Lower leg skin (tissue), 3 donors: Measurements from ENCODE around the gene GRXCR2.

Experiments used
- CTCF ChIP-seq, 3 donors: fragments of 450-650 bp; IDR thresholded peaks; one replicate each; pipeline ENCODE4 v1.5.1; 2016; ENCODE audit warnings: antibody characterized with exemption in 3 of 3, mild to moderate bottlenecking in 3 of 3, moderate library complexity in 2 of 3
- POLR2A ChIP-seq, 2 donors: fragments of 450-650 bp; IDR thresholded peaks; one replicate each; pipeline ENCODE4 v1.6.1; 2016 to 2017; ENCODE audit warnings: antibody characterized with exemption in 2 of 2, mild to moderate bottlenecking in 1 of 2, moderate library complexity in 1 of 2

- no peak for TF ChIP-seq CTCF (IDR thresholded peaks at IDR 0.05)
- TF ChIP-seq POLR2A (IDR thresholded peaks at IDR 0.05): no peak
Measured at GRCh38 chr5:145863003-145863402, 9.8 kb downstream of the GRXCR2 start.
